ENCODE data around the gene IRAK1. TPM values are rescaled to one million over a fixed set of nuclear protein-coding genes. Genes with fewer than 3 reads are reported as not detected.

IRAK1 gene
- total and polyA plus RNA-seq, 9 of the 15 experiments (the other 6 are each of a cell fraction or from before 2014, with no cell fraction given): 11.6 to 261 (median 91.6) TPM

DNA sequence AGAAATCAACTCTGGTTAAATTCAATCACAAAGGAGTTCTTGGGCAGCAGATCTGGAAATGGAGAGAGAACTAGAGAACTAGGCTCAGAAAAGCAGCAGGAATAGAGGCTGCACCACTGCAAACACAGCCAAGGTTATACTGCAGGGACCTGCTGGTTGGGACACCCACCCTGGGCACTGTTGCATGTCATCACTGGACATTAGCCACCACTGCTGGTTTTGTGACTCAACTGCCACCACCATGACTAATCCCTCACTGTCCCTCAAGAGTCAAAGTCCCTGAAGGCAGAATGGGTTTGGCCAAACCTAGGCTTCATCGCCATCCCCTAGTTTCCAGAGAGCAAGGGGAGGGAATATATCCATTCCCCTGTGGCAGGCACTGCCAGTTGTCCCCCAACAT lies 38.1 kb upstream of the IRAK1 start:
- Histone ChIP-seq H3K9ac (ENCODE audit: insufficient read depth in 1 of 2, low read depth in 2 of 2, low read length in 2 of 2) (no peak overlapping the region), H3K4me3 (no peak overlapping the region), H3K36me3 (ENCODE audit: control insufficient read depth, insufficient read depth, low read length) (peaks cover 61% of the 10 kb centered on the region), H3K79me2 (ENCODE audit: control insufficient read depth, insufficient read depth, low read length) (peaks cover 80% of the 10 kb centered on the region), H3K9me3 (replicated peaks; ENCODE audit: control insufficient read depth, insufficient read depth, low read depth, low read length) (no peaks in the 10 kb centered on the region), H3K27ac (ENCODE audit: extremely low read depth, low read depth, low read length) (no peak overlapping the region; the same call in 2 of the 3 replicates), H4K20me1 (replicated peaks; ENCODE audit: control insufficient read depth, insufficient read depth, low read length) (peaks cover 19% of the 10 kb centered on the region), H3K4me1 (replicated peaks in 1 of 2; ENCODE audit: control insufficient read depth in 2 of 2, insufficient read depth in 2 of 2, low read length in 2 of 2) (peaks cover 0 to 2% of the 10 kb centered on the region in 2 experiments; a peak in 3 of 5 replicates), H3K4me2 (ENCODE audit: insufficient read depth, low read length) (no peak overlapping the region), H3K9me1 (ENCODE audit: control insufficient read depth, insufficient read depth, low read length) (no peaks in the 10 kb centered on the region), H3K27me3 (ENCODE audit: control insufficient read depth in 2 of 2, insufficient read depth in 2 of 2, low read length in 2 of 2) (no peaks in the 10 kb centered on the region), H2AFZ (ENCODE audit: low read depth, low read length) (no peak overlapping the region)
- intact Hi-C loops (cut with micrococcal nuclease): no loop called here
- no peak for DNase-seq (ENCODE audit: extremely low read depth in 1 of 4, low spot score in 3 of 4)
- no peak for ATAC-seq
- FAIRE-seq: no peak
- ChIA-PET CTCF (ENCODE audit: low intra/inter-chr PET ratio) (no interaction called here), POLR2A (no interaction called here)
- in situ Hi-C loops (cut with MboI): no loop called here
- 100% methylated on average over 1 of the region's 1 CpG for WGBS (ENCODE audit: insufficient coverage, low coverage, missing lambda C conversion rate)
- BruUV-seq (replicated peaks): no TSS peak
- TF ChIP-seq ZNF717 (CRISPR knock-in tag; IDR thresholded peaks at IDR 0.05) (no peak), RFX7 (CRISPR knock-in tag; IDR thresholded peaks at IDR 0.05) (no peak), XRCC3 (IDR thresholded peaks at IDR 0.05) (no peak), NR4A1 (CRISPR knock-in tag; IDR thresholded peaks at IDR 0.05) (no peak), NR4A1 (tag; IDR thresholded peaks at IDR 0.05) (no peak), JUNB (CRISPR knock-in tag; conservative IDR thresholded peaks at IDR 0.05) (no peak), HDGF (IDR thresholded peaks at IDR 0.05) (no peak), SMARCA4 (IDR thresholded peaks at IDR 0.05) (no peak), CTBP1 (IDR thresholded peaks at IDR 0.05; ENCODE audit: borderline replicate concordance) (no peak), SIRT6 (IDR thresholded peaks at IDR 0.05; ENCODE audit: low read depth, low read length) (no peak), ZNF589 (CRISPR knock-in tag; IDR thresholded peaks at IDR 0.05; ENCODE audit: low read depth) (no peak)
- TF ChIP-seq, protein P1, sequence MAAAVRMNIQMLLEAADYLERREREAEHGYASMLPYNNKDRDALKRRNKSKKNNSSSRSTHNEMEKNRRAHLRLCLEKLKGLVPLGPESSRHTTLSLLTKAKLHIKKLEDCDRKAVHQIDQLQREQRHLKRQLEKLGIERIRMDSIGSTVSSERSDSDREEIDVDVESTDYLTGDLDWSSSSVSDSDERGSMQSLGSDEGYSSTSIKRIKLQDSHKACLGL (CRISPR knock-in tag; IDR thresholded peaks at IDR 0.05; ENCODE audit: borderline replicate concordance, poor library complexity, severe bottlenecking): no peak
- TF ChIP-seq, protein P2, sequence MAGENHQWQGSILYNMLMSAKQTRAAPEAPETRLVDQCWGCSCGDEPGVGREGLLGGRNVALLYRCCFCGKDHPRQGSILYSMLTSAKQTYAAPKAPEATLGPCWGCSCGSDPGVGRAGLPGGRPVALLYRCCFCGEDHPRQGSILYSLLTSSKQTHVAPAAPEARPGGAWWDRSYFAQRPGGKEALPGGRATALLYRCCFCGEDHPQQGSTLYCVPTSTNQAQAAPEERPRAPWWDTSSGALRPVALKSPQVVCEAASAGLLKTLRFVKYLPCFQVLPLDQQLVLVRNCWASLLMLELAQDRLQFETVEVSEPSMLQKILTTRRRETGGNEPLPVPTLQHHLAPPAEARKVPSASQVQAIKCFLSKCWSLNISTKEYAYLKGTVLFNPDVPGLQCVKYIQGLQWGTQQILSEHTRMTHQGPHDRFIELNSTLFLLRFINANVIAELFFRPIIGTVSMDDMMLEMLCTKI (IDR thresholded peaks at IDR 0.05; ENCODE audit: partially characterized antibody): no peak
- TF ChIP-seq, protein P3, sequence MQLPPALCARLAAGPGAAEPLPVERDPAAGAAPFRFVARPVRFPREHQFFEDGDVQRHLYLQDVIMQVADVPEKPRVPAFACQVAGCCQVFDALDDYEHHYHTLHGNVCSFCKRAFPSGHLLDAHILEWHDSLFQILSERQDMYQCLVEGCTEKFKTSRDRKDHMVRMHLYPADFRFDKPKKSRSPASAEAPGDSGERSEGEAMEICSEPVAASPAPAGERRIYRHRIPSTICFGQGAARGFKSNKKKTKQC (CRISPR knock-in tag; IDR thresholded peaks at IDR 0.05): no peak
- TF ChIP-seq, protein P4, sequence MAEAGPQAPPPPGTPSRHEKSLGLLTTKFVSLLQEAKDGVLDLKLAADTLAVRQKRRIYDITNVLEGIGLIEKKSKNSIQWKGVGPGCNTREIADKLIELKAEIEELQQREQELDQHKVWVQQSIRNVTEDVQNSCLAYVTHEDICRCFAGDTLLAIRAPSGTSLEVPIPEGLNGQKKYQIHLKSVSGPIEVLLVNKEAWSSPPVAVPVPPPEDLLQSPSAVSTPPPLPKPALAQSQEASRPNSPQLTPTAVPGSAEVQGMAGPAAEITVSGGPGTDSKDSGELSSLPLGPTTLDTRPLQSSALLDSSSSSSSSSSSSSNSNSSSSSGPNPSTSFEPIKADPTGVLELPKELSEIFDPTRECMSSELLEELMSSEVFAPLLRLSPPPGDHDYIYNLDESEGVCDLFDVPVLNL (CRISPR knock-in tag; IDR thresholded peaks at IDR 0.05; ENCODE audit: low read depth): no peak
- TF ChIP-seq, protein P5, sequence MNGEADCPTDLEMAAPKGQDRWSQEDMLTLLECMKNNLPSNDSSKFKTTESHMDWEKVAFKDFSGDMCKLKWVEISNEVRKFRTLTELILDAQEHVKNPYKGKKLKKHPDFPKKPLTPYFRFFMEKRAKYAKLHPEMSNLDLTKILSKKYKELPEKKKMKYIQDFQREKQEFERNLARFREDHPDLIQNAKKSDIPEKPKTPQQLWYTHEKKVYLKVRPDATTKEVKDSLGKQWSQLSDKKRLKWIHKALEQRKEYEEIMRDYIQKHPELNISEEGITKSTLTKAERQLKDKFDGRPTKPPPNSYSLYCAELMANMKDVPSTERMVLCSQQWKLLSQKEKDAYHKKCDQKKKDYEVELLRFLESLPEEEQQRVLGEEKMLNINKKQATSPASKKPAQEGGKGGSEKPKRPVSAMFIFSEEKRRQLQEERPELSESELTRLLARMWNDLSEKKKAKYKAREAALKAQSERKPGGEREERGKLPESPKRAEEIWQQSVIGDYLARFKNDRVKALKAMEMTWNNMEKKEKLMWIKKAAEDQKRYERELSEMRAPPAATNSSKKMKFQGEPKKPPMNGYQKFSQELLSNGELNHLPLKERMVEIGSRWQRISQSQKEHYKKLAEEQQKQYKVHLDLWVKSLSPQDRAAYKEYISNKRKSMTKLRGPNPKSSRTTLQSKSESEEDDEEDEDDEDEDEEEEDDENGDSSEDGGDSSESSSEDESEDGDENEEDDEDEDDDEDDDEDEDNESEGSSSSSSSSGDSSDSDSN (IDR thresholded peaks at IDR 0.05; ENCODE audit: borderline replicate concordance in 1 of 2, low read depth in 2 of 2, low read length in 2 of 2): no peak
- TF ChIP-seq, protein P6, sequence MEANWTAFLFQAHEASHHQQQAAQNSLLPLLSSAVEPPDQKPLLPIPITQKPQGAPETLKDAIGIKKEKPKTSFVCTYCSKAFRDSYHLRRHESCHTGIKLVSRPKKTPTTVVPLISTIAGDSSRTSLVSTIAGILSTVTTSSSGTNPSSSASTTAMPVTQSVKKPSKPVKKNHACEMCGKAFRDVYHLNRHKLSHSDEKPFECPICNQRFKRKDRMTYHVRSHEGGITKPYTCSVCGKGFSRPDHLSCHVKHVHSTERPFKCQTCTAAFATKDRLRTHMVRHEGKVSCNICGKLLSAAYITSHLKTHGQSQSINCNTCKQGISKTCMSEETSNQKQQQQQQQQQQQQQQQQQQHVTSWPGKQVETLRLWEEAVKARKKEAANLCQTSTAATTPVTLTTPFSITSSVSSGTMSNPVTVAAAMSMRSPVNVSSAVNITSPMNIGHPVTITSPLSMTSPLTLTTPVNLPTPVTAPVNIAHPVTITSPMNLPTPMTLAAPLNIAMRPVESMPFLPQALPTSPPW (CRISPR knock-in tag; IDR thresholded peaks at IDR 0.05): no peak
